Stimulated activated naive B cell treated with anti-CD40 and anti-IgM and Interleukin-4, amounts not matched to agents 10 μg/mL and 1 μg/mL and 100 μg/mL, for 72 hours (primary cell): ENCODE data around the gene AXIN1.
"Not testable (repeated sequence)": the region's sequence is repeated elsewhere in the genome, so short reads cannot be mapped to it uniquely, and the experiment has no call there.

ENCODE experiments used
- ATAC-seq, 2 donors: fragments of 150-1000 bp; cut with Tn5 transposase; replicated peaks; 2 replicates each; pipeline ENCODE4 v1.10.0; 2021; ENCODE audit warnings: moderate library complexity in 1 of 2
- DNase-seq: peaks from one replicate; pipeline ENCODE4 v3.0.0; 2021
- H3K27ac Mint-ChIP-seq: one replicate; pipeline ENCODE4 v1.8.0; 2022; ENCODE audit warnings: mild to moderate bottlenecking, mixed read lengths
- H3K27me3 Mint-ChIP-seq, 2 donors: one replicate each; pipeline ENCODE4 v1.8.0; 2022; ENCODE audit warnings: mixed read lengths in 2 of 2
- H3K36me3 Mint-ChIP-seq, 2 donors: one replicate each; pipeline ENCODE4 v1.8.0; 2022; ENCODE audit warnings: mixed read lengths in 2 of 2, mild to moderate bottlenecking in 1 of 2
- H3K4me1 Mint-ChIP-seq, 2 donors: one replicate each; pipeline ENCODE4 v1.8.0; 2022; ENCODE audit warnings: mixed read lengths in 2 of 2, mild to moderate bottlenecking in 1 of 2
- H3K4me3 Mint-ChIP-seq, 2 donors: one replicate each; pipeline ENCODE4 v1.8.0; 2022; ENCODE audit warnings: mild to moderate bottlenecking in 2 of 2, mixed read lengths in 2 of 2, moderate library complexity in 1 of 2
- H3K9me3 Mint-ChIP-seq, 2 donors: one replicate each; pipeline ENCODE4 v1.8.0; 2022; ENCODE audit warnings: mixed read lengths in 2 of 2, mild to moderate bottlenecking in 1 of 2

Gene AXIN1

DNA sequence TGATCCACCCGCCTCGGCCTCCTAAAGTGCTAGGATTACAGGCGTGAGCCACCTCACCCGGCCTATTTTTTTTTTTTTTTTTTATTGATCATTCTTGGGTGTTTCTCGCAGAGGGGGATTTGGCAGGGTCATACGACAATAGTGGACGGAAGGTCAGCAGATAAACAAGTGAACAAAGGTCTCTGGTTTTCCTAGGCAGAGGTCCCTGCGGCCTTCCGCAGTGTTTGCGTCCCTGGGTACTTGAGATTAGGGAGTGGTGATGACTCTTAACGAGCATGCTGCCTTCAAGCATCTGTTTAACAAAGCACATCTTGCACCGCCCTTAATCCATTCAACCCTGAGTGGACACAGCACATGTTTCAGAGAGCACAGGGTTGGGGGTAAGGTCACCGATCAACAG lies 94.4 kb downstream of the AXIN1 start:
- peaks cover 48 to 56% of the 10 kb centered on the region in 2 donors for H3K36me3 Mint-ChIP-seq
- not testable (repeated sequence) for H3K27ac Mint-ChIP-seq, H3K27me3 Mint-ChIP-seq, H3K4me3 Mint-ChIP-seq, H3K9me3 Mint-ChIP-seq, H3K4me1 Mint-ChIP-seq, DNase-seq, ATAC-seq

- Mint-ChIP-seq H3K27ac (no peak overlapping the region), H3K4me1 (peaks cover 8 to 25% of the 10 kb centered on the region in 2 donors), H3K9me3 (no peaks in the 10 kb centered on the region), H3K4me3 (no peak overlapping the region), H3K27me3 (no peaks in the 10 kb centered on the region), H3K36me3 (peaks cover 40 to 48% of the 10 kb centered on the region in 2 donors)
- ATAC-seq, result no peak
- no peak for DNase-seq
Observed at GRCh38 chr16:255183-255582, 97.3 kb downstream of the AXIN1 start.

- Mint-ChIP-seq H3K4me3 (no peak overlapping the region), H3K36me3 (peaks cover 41 to 47% of the 10 kb centered on the region in 2 donors), H3K27me3 (no peaks in the 10 kb centered on the region), H3K27ac (no peak overlapping the region), H3K9me3 (no peaks in the 10 kb centered on the region), H3K4me1 (peaks cover 8 to 25% of the 10 kb centered on the region in 2 donors)
- DNase-seq (no peak), ATAC-seq (no peak)
Observed at GRCh38 chr16:254461-254860, 98.1 kb downstream of the AXIN1 start.

DNA sequence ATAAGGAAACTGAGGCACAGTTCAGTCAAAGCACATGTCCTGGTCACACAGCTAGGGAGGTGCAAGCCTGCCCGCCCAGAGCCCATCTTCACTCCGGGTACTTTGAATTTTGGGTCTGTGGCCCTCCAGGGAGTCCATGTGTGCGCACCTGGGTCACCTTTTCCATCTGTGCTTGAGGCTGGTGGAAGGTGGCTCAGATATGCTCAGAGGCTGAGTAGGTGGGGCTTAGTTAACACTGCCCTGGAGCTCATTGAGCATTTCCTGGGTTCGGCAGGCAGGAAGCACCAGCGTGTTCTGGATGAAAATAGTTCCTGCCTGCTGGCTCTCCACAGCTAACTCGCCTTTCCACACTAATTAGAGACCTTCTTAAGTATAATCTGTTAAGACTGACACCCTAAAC lies 98.7 kb downstream of the AXIN1 start:
- Mint-ChIP-seq H3K9me3 (no peaks in the 10 kb centered on the region), H3K36me3 (peaks cover 41 to 44% of the 10 kb centered on the region in 2 donors), H3K27me3 (no peaks in the 10 kb centered on the region), H3K27ac (no peak overlapping the region), H3K4me3 (peak overlapping the region in 1 of 2 donors; percentile 30), H3K4me1 (peaks cover 8 to 25% of the 10 kb centered on the region in 2 donors)
- no peak for ATAC-seq
- DNase-seq, result no peak

GRCh38 chr16:252366-253337 lies 99.9 kb downstream of the AXIN1 start:
- Mint-ChIP-seq H3K4me3 (peak overlapping the region; percentile 79 to 89), H3K27me3 (no peaks in the 10 kb centered on the region), H3K9me3 (no peaks in the 10 kb centered on the region), H3K27ac (peak overlapping the region; percentile 97), H3K4me1 (peaks cover 8 to 25% of the 10 kb centered on the region in 2 donors), H3K36me3 (peaks cover 43 to 44% of the 10 kb centered on the region in 2 donors)
- ATAC-seq (peak; percentile 94 to 96), DNase-seq (peak; percentile 29)

DNA sequence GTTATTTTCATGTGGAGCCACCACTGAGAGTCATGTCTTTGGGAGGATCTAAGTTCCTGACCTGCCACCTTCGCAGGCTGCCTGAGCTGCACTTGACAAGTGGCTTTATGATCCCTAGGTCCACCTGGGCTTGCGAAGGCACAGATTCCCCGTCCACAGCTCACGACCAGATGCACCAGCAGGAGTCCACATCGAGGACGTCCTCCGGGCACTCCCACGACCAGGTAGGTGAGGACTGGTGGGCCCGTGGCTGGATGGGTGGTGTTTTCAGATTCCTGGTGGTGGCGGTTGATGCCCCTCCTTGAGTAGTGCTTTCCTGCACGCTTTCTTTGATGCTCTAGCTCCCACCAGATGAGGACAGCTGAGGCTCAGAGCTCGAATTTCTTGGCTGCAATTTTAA lies 103.1 kb downstream of the AXIN1 start:
- no peak overlapping the region for H3K27ac Mint-ChIP-seq
- H3K9me3 Mint-ChIP-seq, result no peaks in the 10 kb centered on the region
- no peak overlapping the region for H3K4me3 Mint-ChIP-seq
- H3K27me3 Mint-ChIP-seq, result no peaks in the 10 kb centered on the region
- DNase-seq, result no peak
- peaks cover 6 to 34% of the 10 kb centered on the region in 2 donors for H3K4me1 Mint-ChIP-seq
- no peak for ATAC-seq
- peaks cover 30 to 39% of the 10 kb centered on the region in 2 donors for H3K36me3 Mint-ChIP-seq

- ATAC-seq, result no peak
- Mint-ChIP-seq H3K4me1 (peaks cover 3 to 29% of the 10 kb centered on the region in 2 donors), H3K9me3 (no peaks in the 10 kb centered on the region), H3K27me3 (no peaks in the 10 kb centered on the region), H3K36me3 (peaks cover 27 to 43% of the 10 kb centered on the region in 2 donors), H3K4me3 (no peak overlapping the region), H3K27ac (no peak overlapping the region)
- no peak for DNase-seq
Observed at GRCh38 chr16:247027-247426, 105.5 kb downstream of the AXIN1 start.

GRCh38 chr16:245105-245504 lies 107.4 kb downstream of the AXIN1 start:
- DNase-seq, result no peak
- ATAC-seq, result no peak
- H3K27me3 Mint-ChIP-seq, result no peaks in the 10 kb centered on the region
- H3K27ac Mint-ChIP-seq, result no peak overlapping the region
- H3K4me1 Mint-ChIP-seq, result peaks cover 7 to 41% of the 10 kb centered on the region in 2 donors
- no peaks in the 10 kb centered on the region for H3K9me3 Mint-ChIP-seq
- H3K36me3 Mint-ChIP-seq, result peaks cover 21 to 34% of the 10 kb centered on the region in 2 donors
- no peak overlapping the region for H3K4me3 Mint-ChIP-seq

- H3K9me3 Mint-ChIP-seq, result no peaks in the 10 kb centered on the region
- ATAC-seq, result no peak
- no peak overlapping the region for H3K27ac Mint-ChIP-seq
Observed at GRCh38 chr16:243348-243747, 109.2 kb downstream of the AXIN1 start.

DNA sequence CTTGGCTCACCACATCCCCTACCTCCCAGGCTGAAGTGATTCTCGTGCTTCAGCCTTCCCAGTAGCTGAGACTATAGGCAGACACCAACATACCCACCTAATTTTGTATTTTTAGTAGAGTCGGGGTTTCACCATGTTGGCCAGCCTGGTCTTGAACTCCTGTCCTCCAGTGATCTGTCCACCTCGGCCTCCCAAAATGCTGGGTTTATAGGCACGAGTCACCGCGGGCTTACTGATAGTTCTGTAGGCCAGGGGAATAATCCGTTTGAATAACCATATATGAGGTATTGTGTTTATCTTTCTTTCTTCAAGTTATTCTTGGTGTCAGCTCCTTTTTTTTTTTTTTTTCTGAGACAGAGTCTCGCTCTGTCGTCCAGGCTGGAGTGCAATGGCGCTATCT lies 110.2 kb downstream of the AXIN1 start:
- ATAC-seq, result no peak
- Mint-ChIP-seq H3K4me1 (peaks cover 13 to 53% of the 10 kb centered on the region in 2 donors), H3K4me3 (no peak overlapping the region), H3K27ac (no peak overlapping the region), H3K9me3 (no peaks in the 10 kb centered on the region), H3K27me3 (no peaks in the 10 kb centered on the region), H3K36me3 (peaks cover 21 to 34% of the 10 kb centered on the region in 2 donors)
- no peak for DNase-seq

More at GRCh38 chr16:243348-243747, 109.2 kb downstream of the AXIN1 start:
- Mint-ChIP-seq H3K27me3 (no peaks in the 10 kb centered on the region), H3K4me1 (peaks cover 13 to 49% of the 10 kb centered on the region in 2 donors), H3K36me3 (peaks cover 19 to 38% of the 10 kb centered on the region in 2 donors), H3K4me3 (no peak overlapping the region)
- DNase-seq, result no peak

DNA sequence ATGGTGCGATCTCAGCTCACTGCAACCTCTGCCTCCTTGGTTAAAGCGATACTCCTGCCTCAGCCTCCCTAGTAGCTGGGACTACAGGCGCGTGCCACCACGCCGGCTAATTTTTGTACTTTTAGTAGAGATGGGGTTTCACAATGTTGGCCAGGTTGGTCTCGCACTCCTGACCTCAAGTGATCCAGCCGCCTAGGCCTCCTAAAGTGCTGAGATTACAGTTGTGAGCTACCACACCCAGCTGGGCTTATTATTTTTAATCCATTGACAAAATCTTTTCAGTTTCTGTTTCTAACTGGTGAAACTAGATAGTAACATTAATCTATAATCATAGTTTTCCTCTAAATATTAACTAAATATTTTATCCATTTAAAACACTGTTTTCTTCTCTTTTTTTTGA lies 112.0 kb downstream of the AXIN1 start:
- Mint-ChIP-seq H3K9me3 (peaks cover 0 to under 1% of the 10 kb centered on the region in 2 donors), H3K27ac (peak overlapping the region; percentile 57), H3K27me3 (no peaks in the 10 kb centered on the region), H3K4me1 (peaks cover 17 to 50% of the 10 kb centered on the region in 2 donors), H3K36me3 (peaks cover 23 to 35% of the 10 kb centered on the region in 2 donors), H3K4me3 (peak overlapping the region in 1 of 2 donors; percentile 51)
- ATAC-seq, result no peak
- no peak for DNase-seq

DNA sequence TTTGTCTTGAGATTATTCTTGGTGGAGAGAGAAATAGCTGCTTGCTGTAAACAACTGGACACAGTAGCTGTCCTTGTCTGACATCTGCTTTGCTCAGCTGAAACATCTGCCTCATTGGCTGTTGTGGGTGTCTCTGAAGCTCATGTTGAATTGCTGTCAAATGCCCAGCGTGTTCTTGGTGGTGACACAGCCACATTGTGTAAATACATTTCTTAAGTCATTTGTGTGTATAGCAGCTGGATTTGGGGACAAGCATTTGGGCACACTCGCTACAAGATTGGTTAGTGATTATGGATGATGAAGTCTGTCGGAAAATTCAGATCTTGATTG lies 112.6 kb downstream of the AXIN1 start:
- Mint-ChIP-seq H3K9me3 (peaks cover 0 to 2% of the 10 kb centered on the region in 2 donors), H3K27ac (peak overlapping the region; percentile 57), H3K27me3 (no peaks in the 10 kb centered on the region), H3K36me3 (peaks cover 21 to 30% of the 10 kb centered on the region in 2 donors), H3K4me3 (peak overlapping the region; percentile 14 to 51), H3K4me1 (peaks cover 18 to 56% of the 10 kb centered on the region in 2 donors)
- ATAC-seq, result peak; percentile 5 to 6
- no peak for DNase-seq
